HG02870 (cell line): ENCODE measurements around the gene METRNL.

ENCODE experiments used
- ATAC-seq: cut with Tn5 transposase; IDR thresholded peaks from one replicate; pipeline ENCODE4 v1.9.1; 2021; ENCODE audit warnings: mild to moderate bottlenecking, moderate library complexity; ENCODE audit not compliant: unreplicated experiment

The METRNL gene

DNA sequence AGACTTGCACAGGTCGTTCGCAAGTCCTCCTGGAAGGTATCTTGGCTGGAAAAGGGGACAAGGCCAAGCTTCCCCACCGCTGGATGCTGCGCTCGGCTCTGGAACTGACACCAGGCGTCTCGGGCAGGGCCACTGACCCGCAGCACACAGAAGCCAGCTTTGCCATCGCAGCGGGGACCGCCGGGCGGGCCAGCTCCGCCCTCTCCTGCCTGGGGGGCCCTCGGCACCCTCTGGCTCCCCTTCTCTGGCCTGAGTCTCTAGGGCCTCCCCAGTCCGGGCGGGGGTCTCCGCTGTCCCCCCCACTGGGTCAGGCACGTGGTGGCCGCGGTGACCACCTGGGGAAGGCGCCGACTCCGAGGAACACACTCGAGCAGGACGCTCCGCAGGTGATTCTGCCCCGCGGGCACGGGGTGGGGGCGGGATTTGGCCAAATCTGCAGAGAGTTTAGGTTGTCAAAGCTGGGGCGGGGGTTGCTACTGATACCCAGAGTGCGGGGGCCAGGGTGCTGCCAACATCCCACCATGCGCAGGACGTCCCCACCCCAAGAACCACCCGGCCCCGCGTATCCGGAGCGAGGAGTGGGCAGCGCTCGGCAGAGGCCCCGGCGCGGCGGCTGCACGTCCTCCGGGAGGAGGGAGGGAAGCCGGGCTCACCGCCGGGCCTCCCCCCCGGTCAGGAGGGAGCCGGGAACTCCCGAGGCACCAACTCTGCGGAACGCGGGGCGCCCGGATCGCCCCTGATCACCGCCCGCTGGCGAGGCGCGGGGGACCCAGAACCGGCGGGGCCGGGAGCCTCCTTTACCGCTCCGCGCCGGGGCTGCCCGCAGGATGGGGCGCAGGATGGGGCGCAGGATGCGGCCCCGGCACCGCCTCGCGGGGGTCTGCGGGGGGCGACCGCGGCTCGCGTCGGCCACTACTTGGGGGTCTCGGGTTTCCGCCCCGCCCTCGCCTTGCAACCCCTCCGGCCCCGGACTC, 744 bp upstream of the METRNL start:
- no peak for ATAC-seq

DNA sequence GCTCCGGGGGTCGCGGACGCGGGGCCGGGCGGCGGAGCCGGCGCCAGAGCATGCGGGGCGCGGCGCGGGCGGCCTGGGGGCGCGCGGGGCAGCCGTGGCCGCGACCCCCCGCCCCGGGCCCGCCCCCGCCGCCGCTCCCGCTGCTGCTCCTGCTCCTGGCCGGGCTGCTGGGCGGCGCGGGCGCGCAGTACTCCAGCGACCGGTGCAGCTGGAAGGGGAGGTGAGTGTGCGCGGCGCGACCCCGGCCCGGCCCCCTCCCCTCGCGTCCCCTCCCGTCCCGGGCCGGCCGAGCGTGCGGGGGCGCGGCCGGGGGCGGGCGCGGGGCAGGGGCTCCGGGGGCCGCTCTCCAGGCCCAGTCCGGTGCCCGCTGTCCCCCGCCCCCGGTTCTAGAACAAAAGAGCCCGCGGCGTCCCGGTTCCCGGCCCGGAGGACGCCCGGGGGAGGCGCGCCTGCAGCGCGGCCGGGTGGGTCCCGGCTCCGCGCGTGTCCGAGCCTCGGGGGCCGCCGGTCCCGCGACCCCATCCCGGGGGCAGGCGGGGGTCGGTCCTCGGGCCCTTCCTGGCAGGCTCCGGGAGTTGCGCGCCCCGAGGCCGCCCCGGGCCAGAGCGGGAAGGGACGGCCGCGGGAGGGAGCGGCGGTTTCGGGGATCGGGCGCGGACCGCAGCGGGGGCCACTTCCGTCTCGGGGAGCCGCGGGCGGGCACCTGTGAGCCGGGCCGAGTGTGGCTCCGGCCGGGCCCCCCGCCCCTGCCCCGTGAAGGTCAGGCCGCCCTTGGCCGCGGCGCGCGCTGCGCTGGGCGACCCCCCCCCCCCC, 563 bp downstream of the METRNL start:
- ATAC-seq: no peak

DNA sequence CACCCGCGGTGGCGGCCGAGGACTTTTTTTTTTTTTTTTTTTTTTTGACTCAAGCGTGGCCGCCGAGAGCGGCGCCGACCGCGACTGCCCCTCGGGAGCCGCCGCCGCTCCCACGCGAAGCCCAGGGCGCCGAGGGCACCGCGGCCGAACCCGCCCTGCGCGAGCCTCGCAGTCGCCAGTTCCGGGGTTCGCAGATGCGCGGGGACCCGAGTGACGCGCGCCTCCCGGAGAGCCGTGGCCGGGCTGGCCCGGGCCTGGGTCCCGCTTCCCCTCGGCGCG, 1.1 kb downstream of the METRNL start:
- ATAC-seq: no peak

DNA sequence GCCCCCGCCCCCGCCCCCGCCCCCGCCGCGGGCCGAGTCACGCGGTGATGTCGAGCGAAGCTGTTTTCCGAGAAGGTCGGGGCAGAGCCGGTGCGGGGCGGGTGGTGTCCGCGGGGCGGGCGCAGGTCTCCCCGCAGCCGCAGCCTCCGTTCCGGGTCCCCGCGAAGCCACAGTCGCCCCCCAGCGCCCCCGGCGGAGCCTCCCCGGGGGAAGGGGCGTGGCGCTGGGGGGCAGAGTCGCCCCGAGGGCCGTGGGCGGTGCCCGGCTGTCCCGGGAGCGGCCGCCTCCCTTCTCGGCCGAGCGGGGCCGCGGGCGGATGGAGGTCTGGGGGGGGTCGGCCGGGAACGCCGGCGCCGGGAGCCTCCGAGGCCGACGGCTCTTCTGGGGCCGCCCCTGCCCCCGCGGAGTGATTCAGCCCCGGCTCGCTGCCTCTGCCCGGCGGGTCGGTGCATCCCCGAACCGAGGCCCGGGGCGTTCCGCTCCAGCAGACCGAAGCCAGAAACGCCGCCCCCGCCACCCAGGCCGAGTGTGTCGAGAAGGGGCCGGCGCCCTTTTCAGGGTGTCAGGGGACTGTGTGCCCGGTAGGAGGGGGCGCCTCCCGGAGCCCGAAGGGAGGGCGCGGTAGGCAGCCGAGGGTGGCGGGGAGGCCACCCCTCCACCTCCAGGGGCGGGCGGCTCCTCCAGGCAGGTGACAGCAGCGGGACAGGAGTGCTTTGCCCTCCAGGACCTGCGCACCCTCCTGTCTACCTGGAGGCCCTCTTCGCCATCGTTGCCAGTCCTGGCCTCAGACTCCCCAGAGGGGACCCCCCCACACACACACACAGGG, 1.7 kb downstream of the METRNL start:
- no peak for ATAC-seq

DNA sequence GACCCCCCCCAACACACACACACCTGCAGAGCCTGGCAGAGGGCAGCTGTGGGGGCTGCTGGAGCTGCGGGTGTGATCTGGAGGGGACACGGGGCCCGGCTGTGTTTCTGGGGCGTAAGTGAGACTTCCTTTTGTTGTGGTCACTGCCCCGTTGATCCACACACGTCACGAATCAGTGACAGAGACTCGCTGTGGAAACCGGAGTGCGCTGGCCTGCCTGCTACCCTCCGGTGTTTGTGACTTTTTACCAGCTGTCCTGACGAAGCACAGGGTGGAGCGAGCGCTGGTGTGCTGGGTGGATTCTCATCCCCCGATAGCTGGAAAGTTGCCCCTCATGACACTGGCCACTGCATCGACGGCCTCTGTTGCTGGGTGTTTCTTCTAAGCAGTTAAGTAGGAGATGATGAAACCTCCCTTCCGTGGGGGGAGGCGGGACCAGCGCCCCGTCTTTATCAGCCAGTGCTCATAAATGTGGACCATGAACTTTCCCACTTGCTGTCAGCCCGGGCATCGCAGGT, 2.3 kb downstream of the METRNL start:
- ATAC-seq: no peak

DNA sequence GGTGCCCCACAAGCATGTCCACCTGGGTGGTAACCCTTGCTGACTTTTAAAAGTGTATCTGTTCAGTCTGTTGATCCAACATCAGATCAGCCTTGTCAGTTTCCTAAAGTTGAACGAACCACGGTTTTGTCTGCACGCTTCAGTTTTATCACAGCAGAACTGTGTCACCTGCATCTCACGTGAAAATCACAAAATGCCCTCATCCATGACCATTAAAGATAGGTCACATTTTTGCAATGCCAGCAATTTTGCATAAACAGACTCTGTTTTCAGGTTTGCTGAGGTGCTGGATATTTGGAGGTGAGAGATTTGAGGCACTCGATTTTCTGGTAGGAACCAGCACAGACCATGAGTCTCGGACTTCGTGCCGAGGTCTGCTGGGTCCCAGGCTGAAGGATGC, 3.0 kb downstream of the METRNL start:
- ATAC-seq: no peak

DNA sequence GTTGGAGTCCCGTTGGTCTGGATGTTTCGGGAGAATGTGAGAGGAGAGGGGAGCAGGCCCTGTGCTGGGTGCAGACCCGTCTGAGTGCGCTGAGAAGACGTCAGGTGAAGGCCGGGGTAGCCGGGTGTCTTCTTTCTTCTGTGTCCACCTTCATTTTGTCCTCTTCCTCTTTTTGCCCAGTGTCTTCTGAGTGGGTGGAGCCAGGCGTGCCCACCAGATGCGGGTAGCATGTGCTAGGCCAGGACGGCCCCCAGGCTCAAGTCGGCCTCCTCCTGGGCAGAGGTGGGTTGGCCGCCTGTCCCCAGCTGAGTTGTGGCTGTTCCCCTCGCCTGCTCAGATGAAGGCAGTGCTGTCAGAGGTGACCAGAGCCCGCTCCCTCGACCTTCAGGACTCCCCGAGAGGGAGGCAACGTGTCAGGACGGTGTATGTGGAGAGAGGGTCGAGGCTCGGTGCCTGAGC, 3.5 kb downstream of the METRNL start:
- no peak for ATAC-seq

DNA sequence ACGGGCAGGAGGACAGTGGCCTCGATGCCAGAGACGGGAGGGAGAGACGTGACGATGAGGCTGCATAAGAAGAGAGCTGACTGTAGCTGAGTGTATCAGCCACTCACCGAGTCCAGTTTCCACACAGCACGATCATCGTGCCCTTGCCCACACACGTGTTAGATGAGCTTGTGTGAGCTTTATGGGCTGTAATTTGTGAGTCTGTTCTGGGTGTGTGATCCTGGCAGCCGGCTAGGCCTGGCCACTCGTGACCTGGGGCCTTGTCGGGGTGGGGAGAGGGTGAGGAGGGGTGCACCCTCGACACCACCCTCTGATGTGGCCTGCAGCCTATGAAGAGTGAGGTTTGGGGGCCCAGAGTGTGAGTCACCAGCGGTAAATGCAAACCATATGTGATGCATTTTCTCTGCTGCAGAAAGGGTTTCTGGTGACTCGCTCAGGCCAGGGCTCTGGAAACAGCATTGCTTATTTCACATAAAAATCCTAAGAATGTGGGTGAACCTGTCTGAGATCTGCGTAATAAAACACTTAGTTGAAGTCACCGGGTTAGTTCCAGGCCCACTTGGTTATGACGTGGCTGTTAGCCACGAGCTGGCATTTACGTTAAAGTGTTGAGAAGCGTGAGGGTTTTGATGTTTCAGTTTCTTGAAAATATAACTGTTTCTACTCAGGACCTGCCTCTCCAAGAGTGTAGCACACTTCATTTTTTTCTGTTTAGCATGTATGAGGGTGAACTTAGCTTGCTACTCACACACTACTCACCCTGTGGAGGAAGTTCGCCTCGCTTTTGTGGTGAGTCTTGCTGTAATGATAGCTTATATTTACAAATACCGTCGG, 4.2 kb downstream of the METRNL start:
- no peak for ATAC-seq

DNA sequence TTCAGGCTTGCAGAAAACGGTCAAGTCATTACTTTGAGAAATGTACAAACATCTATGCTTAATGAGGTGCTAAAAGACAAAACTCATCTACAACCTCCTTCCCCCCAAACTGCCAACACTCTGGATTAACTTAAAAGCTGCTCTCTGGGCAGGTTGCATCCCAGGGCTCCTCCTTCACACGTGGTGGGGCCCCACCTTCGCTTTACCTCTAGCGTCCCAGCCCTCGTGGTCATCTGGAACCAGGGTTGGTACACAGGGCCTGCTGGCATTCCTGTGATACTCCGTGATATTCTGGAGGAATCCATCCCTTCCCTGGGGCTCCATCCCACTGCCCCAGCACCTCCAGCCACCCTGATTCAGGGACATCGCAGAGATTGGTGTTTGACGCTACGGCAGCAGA, 4.8 kb downstream of the METRNL start:
- ATAC-seq: no peak

DNA sequence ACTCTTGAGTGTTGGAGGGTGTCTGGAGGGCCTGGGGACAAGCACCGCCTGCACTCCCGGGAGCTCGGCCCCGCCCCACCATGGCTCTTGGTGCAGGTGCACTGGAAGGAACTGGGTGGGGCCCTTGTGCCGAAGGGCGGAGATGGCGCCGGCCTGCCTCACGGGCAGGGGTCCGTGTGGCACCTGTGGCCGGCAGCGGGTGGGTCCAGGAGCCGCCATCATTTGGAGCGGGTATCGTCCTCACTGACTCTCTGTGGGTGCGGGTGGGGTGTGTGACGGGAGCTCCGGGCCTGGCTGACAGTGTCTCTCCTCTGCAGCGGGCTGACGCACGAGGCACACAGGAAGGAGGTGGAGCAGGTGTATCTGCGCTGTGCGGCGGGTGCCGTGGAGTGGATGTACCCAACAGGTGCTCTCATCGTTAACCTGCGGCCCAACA, 5.2 kb downstream of the METRNL start:
- ATAC-seq: no peak

DNA sequence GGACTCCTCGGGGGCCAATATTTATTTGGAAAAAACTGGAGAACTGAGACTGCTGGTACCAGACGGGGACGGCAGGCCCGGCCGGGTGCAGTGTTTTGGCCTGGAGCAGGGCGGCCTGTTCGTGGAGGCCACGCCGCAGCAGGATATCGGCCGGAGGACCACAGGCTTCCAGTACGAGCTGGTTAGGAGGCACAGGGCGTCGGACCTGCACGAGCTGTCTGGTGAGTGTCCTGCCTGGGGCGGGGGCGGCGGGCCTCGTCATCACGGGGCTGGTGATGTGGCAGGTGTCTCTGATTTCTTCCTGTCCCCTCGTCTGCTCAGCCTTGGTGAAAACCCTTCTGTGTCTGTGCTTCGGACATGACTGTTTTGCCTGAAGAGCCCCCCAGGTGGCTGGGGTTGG, 5.7 kb downstream of the METRNL start:
- ATAC-seq: no peak

DNA sequence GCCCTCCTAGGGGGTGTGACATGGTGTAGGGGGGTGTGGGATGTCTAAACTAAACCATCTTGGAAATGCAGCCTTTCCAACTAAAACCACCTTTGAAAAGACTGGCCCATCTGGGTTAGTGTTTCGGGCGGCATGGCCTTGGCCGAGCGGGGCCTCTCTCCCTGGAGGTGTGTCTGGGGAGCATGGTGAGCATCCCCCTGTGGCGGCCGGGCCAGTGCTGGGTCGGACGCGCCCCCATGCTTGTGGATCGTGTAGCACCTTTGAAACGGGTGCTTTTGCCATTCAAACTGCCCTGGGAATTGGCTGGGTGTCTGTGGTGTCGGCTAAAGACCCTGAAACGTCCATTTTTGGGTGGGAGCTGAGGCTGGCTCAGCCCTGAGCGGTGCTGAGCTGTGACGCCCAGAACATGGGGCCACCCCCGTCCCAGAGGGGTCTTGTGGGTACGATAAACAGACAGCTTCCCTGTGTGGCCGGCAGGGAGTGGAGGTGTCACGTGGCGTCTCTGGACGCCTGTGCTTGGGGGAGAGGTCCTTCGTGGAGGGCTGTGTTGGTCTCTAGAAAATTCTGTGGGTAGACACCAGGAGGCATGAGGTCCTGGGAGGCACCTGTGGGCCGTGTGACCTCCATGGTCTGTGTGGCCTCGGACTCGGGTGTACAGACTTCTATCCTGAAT, 6.3 kb downstream of the METRNL start:
- ATAC-seq: no peak

DNA sequence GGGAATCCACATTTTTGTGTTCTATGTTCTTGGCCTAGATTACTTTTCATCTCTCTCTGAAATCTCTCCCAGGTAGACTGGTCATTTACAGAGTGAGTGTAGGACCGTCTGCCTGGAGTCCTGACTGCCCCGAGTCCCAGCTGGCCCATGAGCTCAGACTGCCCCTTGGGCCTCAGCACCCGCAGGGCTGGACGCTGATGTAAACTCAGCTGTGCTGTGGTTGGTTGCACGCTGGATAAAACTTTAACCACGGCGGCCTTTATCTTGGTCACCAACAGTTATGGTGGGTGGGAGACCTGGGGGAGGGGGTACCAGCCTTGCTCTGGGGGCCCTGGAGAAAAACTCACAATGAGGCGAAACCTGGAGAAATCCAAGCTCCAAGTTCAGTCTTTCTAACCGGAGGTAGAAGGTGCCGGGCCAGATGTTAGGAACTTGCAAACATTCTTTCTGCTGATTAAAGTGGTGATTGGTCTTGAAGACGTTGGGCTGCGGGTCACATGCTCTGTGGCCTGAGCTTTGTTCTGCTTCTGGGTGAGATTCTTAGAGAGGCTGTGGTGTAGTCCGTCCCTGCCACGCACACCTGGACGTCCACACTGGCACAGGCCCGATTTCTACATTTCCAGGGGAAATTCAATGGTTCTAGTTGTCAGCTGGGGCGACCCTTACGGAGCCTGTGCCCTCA, 6.9 kb downstream of the METRNL start:
- ATAC-seq: no peak

DNA sequence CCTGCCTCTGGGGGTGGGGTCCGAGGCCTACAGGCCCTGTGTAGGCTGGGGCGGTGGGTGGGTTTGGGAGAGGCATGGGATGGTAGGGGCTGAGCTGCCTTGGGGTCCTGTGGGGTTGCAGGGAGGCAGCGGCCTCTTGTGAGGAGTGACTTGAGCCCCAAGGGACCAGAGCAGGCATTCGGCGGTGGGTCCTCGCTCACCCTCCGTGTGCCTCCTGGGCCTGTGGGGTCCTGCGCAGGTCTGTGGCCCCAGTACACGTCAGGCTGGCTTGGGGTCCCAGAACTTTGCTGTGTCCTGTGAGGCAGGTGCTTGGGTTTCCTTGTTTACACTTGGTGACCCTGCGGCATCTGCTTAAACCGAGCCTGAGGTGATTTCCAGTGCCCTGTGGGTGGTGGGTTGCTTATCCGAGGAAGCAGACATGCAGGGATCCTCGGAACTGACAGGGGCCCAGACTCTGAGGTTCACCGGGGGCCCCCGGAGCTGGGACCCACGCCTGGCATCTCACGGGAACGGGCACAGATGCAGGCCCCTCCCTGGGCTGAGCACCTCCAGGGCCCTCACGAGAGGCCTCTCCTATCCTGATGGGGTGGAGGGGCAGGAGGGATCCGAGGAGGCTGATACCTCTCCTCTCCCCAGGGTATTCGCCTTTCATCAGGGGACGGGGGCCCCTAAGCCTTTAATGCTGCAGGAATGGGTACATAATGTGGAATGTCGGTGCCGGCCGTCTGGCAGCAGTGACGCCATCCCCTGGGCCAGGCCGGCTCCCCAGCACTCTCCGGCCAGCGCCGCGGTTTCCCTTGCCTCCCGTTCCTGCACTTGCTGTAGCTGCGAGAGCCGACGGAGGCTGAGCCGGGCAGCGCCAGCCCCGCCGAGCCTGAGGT, 7.7 kb downstream of the METRNL start:
- no peak for ATAC-seq

DNA sequence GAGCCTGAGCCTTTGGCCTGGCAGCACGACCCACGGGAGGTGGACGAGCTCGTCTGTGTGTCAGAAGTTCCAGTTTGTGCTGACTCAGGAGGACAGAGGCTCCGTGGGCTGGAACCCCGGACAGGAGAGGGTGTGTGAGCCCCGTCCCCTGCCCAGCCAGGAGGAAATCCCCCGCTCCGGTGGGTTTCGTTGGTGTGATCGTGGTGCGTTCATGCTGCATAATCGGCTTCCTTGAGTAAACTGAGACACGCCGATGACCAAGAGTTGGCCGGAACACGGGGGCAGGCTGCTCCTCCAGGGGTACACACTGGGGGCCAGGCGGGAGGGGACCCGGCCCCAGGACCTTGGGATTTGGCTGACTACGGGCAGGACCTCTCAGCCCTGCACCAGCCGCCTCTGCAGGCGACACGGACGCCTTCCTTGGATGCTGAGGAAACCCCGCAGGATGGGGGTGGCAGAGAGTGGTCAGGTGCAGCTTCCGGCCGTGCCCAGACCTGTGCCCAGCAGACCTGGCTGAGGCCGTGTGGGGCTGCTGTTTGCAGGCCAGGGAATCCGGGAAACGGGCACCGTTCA, 8.5 kb downstream of the METRNL start:
- ATAC-seq: no peak

DNA sequence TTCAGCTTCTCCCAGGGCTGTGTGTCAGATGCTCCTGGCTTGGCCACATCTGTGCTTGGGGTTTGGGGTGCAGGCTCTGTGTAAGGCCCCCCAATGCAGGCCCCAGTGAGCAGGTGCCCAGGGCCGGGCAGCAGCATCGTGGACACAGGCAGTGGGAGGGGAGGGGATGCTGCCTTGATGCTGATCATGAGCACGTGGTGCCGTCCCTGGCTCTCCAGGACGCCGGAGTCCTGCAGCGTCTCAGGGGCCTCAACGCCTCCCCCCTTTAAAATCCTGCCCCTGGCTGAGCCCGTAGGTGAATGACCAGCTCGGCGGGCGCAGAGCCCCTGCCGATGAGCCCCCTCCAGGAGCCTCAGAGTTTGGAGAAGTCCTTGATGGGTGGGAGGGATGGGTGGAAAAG, 9.0 kb downstream of the METRNL start:
- ATAC-seq: no peak

DNA sequence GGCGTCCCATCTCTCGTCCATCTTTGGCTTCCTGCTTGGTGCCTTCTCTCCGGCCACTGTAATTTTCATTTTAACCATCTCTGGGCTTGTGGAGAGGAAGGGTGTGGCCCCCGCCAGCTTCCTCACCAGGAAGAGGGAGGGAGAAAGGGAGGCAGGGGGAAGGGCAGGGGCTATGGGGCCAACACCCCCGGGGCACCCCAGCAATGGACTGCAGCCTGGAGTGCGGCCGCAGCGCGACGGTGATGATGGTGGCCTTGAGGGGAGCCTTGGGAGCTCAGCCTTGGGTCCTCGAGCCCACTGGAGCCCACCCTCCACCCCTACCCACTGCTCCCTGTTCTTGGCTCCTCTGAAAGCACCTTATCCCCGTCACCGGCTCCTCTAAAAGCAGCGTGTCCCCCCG, 9.5 kb downstream of the METRNL start:
- ATAC-seq: no peak
